Activated T-cell treated with anti-CD3 and anti-CD28 coated beads, Interleukin-2, amount 50 U/mL, for 72 hours (primary cell): ENCODE results near the gene RIIAD1. TPM values are rescaled to one million over a fixed set of nuclear protein-coding genes. Genes with fewer than 3 reads are reported as not detected.
"Not testable (repeated sequence)": the region's sequence is repeated elsewhere in the genome, so short reads cannot be mapped to it uniquely, and the experiment has no call there.

Source experiments
- ATAC-seq, 2 donors: fragments of 150-1000 bp; cut with Tn5 transposase; replicated peaks in 1 of 2; 2 replicates each; pipeline ENCODE4 v1.10.0; 2021; ENCODE audit warnings: moderate library complexity in 2 of 2, mild to moderate bottlenecking in 1 of 2
- DNase-seq, 2 donors: peaks; one replicate each; pipeline ENCODE4 v3.0.0; 2021 to 2022; ENCODE audit warnings: mixed read lengths in 1 of 2
- H3K27ac Mint-ChIP-seq: one replicate; pipeline ENCODE4 v1.8.0; 2022; ENCODE audit warnings: mild to moderate bottlenecking, moderate library complexity, mixed read lengths
- H3K27me3 Mint-ChIP-seq: one replicate; pipeline ENCODE4 v1.8.0; 2022; ENCODE audit warnings: low read depth, mixed read lengths
- H3K36me3 Mint-ChIP-seq, 2 donors: one replicate each; pipeline ENCODE4 v1.8.0; 2022; ENCODE audit warnings: mixed read lengths in 2 of 2, mild to moderate bottlenecking in 1 of 2; ENCODE audit not compliant: insufficient read depth in 2 of 2
- H3K4me1 Mint-ChIP-seq: one replicate; pipeline ENCODE4 v1.8.0; 2022; ENCODE audit warnings: low read depth, mixed read lengths
- H3K4me3 Mint-ChIP-seq, 2 donors: one replicate each; pipeline ENCODE4 v1.8.0; 2022; ENCODE audit warnings: mild to moderate bottlenecking in 2 of 2, mixed read lengths in 2 of 2, moderate library complexity in 2 of 2
- H3K9me3 Mint-ChIP-seq, 2 donors: one replicate each; pipeline ENCODE4 v1.8.0; 2022; ENCODE audit warnings: mixed read lengths in 2 of 2
- total RNA-seq, 2 donors: library from RNA; stranded (reverse); gene quantifications; one replicate each; pipeline ENCODE4 v1.2.3, GENCODE V29; 2022

Gene RIIAD1, protein sequence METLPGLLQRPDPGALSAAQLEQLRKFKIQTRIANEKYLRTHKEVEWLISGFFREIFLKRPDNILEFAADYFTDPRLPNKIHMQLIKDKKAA
- not detected for total RNA-seq

DNA sequence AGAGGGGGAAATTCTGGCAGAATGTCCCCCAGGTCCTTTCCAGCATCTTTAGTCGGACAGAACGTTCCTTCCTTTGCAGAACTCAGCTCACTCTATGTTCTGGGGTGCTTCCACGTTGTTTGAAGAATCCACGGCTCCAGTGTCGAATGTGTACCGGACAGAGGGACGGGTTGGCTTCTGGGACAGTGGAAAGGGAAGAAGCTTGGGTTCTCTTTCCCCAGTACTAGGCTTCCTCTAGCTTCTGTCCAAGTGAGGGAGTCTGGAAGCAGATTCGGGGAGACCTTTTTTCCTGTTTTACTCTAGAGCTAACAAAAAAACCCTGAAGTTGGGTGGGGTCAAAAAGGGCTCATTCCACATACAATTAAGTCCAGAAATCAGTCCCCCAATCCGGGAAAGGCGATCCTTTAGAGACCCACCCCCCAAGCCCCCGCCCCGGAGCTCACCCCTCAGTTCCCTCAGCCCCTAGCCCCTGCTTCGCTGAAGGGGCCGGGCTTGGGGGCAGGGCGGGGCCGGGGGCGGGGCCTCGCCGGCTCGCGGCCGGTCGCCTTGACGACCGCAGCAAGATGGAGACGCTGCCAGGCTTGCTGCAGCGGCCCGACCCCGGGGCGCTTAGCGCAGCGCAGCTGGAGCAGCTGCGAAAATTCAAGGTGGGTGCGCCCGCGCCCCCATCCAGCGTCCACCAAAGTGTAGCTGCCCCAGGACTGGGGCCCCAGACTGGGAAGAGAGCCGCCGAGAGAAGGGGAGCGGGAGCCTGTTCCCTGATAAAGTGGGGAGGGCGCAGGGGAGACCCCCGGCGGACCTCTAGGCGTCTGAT lies at the start of gene RIIAD1:
Gene RIIAD1 (plus strand): TSS at position 549 of the 814 bp plus-strand sequence. CDS start 15 bp downstream, at position 564.
- DNase-seq (peak; percentile 41 to 46), ATAC-seq (peak; percentile 90 to 92)
- H3K4me1 Mint-ChIP-seq, result peaks cover 26% of the 10 kb centered on the region
- no peaks in the 10 kb centered on the region for H3K9me3 Mint-ChIP-seq
- peak within 1 kb of the TSS; percentile 89 to 91 for H3K4me3 Mint-ChIP-seq
- H3K27ac Mint-ChIP-seq, result no peak within 1 kb of the TSS
- H3K36me3 Mint-ChIP-seq, result no peaks in the 10 kb centered on the region
- peaks cover 67% of the 10 kb centered on the region for H3K27me3 Mint-ChIP-seq

GRCh38 chr1:151673407-151673806 lies 47.9 kb upstream of the RIIAD1 start:
- no peak overlapping the region for H3K27ac Mint-ChIP-seq
- no peak for DNase-seq
- H3K9me3 Mint-ChIP-seq, result no peaks in the 10 kb centered on the region
- H3K36me3 Mint-ChIP-seq, result peaks cover 8 to 26% of the 10 kb centered on the region in 2 donors
- no peaks in the 10 kb centered on the region for H3K27me3 Mint-ChIP-seq
- H3K4me1 Mint-ChIP-seq, result no peaks in the 10 kb centered on the region
- no peak overlapping the region for H3K4me3 Mint-ChIP-seq
- ATAC-seq, result no peak

GRCh38 chr1:151680391-151680790 lies 40.9 kb upstream of the RIIAD1 start:
- ATAC-seq (no peak), DNase-seq (no peak)
- no peaks in the 10 kb centered on the region for H3K9me3 Mint-ChIP-seq
- H3K4me3 Mint-ChIP-seq, result no peak overlapping the region
- no peaks in the 10 kb centered on the region for H3K27me3 Mint-ChIP-seq
- H3K27ac Mint-ChIP-seq, result no peak overlapping the region
- H3K4me1 Mint-ChIP-seq, result no peaks in the 10 kb centered on the region
- H3K36me3 Mint-ChIP-seq, result peaks cover 0 to 5% of the 10 kb centered on the region in 2 donors

DNA sequence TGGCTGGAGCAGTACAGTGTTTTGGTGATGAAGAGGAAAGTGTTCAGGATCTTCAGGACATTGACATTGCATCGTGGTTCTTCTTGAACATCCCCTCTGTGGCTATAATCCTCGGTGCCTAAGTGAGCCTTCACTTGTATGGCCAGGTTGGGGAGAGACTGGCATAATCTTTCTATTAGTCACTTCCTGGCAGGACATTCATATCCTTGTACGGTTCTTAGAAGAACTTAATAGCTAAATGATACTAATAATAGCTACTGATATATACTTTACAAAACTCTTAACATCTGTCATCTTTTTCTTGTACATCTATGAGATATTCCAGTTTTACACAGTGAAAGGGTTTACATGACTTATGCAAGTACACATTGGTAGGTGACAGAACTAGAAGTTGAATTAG lies 40.5 kb upstream of the RIIAD1 start:
- ATAC-seq, result no peak
- no peak overlapping the region for H3K4me3 Mint-ChIP-seq
- H3K27ac Mint-ChIP-seq, result no peak overlapping the region
- H3K36me3 Mint-ChIP-seq, result peaks cover 0 to 6% of the 10 kb centered on the region in 2 donors
- no peaks in the 10 kb centered on the region for H3K27me3 Mint-ChIP-seq
- no peaks in the 10 kb centered on the region for H3K9me3 Mint-ChIP-seq
- no peak for DNase-seq
- H3K4me1 Mint-ChIP-seq, result no peaks in the 10 kb centered on the region

DNA sequence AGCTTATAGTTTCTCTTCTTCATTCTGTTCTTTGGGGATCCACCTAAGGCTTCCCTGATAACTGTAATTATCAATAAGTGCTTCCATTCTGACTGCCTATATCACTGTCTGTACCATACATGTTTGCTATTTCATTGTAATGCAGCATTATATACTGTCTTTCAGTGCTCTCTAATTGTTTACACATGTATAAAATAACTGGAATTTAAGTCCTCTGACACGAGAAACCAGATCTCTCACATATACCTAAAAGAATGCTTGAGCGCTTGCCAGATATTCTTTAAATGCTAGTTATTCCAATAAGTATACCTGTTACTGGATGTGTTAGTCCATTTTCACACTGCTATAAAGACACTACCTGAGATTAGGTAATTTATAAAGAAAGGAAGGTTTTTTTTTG lies 39.4 kb upstream of the RIIAD1 start:
- ATAC-seq (no peak), DNase-seq (no peak)
- Mint-ChIP-seq H3K9me3 (no peaks in the 10 kb centered on the region), H3K27me3 (no peaks in the 10 kb centered on the region), H3K27ac (no peak overlapping the region), H3K36me3 (peaks cover 0 to 7% of the 10 kb centered on the region in 2 donors), H3K4me1 (no peaks in the 10 kb centered on the region), H3K4me3 (no peak overlapping the region)

DNA sequence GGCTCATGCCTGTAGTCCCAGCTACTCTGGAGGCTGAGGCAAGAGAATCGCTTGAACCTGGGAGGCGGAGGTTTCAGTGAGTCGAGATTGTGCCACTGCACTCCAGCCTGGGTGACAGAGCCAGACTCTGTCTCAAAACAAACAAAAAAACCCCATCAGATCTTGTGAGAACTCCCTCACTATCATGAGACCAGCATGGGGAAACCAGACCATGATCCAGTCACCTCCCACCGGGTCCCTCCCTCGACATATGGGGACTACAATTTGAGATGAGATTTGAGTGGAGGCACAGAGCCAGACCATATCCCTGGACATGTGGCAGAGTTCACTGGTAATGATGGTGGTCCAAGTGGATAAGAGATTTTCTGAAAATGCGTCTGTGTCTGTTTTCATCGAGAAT lies 38.4 kb upstream of the RIIAD1 start:
- not testable (repeated sequence) for H3K4me3 Mint-ChIP-seq, DNase-seq, H3K27ac Mint-ChIP-seq

DNA sequence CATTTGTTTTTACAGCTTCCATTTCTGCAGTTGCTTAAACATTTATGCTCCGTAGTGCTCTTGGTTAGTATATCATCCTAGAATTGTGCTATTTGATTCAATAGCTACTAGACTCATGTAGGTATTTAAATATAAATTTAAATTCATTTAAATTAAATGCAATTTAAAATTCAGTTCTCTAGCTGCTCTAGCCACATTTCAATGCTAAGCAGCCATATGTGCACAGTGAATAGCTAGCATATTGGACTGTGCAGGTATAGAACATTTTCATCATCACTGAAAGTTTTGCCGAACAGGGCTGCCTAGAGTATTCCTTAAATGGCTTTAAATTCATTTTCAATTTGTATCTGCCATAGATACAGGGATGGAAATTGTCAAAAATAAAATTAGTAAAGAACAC lies 37.2 kb upstream of the RIIAD1 start:
- Mint-ChIP-seq H3K27me3 (no peaks in the 10 kb centered on the region), H3K4me3 (no peak overlapping the region), H3K36me3 (peaks cover 0 to 4% of the 10 kb centered on the region in 2 donors), H3K9me3 (no peaks in the 10 kb centered on the region), H3K27ac (no peak overlapping the region), H3K4me1 (no peaks in the 10 kb centered on the region)
- ATAC-seq (no peak), DNase-seq (no peak)

More for the DNA sequence above, 38.4 kb upstream of the RIIAD1 start:
- H3K27me3 Mint-ChIP-seq, H3K4me1 Mint-ChIP-seq, H3K9me3 Mint-ChIP-seq, H3K36me3 Mint-ChIP-seq, ATAC-seq: not testable (repeated sequence)

DNA sequence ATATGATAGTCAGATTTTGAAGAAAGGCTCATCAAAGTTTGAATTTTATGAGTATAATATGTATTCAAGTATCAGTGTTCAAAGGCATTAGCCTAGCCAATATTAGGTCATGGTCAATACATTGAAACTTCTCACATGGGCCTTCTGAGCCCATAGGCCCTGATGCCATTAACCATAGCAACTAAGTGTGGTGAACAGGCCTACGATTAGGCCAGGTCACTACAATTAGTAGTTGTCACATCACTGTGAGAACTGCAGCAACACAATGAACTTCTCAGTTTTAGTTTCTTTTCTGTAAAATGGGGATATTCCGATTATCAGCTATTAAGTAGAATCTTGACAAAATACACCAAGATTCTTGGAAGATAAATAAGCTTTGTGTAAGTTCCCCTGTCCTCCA lies 34.8 kb upstream of the RIIAD1 start:
- Mint-ChIP-seq H3K27ac (no peak overlapping the region), H3K36me3 (peaks cover 2 to 4% of the 10 kb centered on the region in 2 donors)

GRCh38 chr1:151689494-151689893 lies 31.8 kb upstream of the RIIAD1 start:
- H3K27ac Mint-ChIP-seq, result no peak overlapping the region

More for the DNA sequence above, 34.8 kb upstream of the RIIAD1 start:
- DNase-seq, result no peak
- Mint-ChIP-seq H3K9me3 (no peaks in the 10 kb centered on the region), H3K4me1 (no peaks in the 10 kb centered on the region), H3K27me3 (no peaks in the 10 kb centered on the region), H3K4me3 (no peak overlapping the region)
- no peak for ATAC-seq

GRCh38 chr1:151692226-151692625 lies 29.1 kb upstream of the RIIAD1 start:
- peaks cover 2 to 13% of the 10 kb centered on the region in 2 donors for H3K36me3 Mint-ChIP-seq
- no peaks in the 10 kb centered on the region for H3K9me3 Mint-ChIP-seq
- no peak for ATAC-seq
- no peaks in the 10 kb centered on the region for H3K27me3 Mint-ChIP-seq
- DNase-seq, result no peak
- H3K4me1 Mint-ChIP-seq, result no peaks in the 10 kb centered on the region
- no peak overlapping the region for H3K27ac Mint-ChIP-seq
- H3K4me3 Mint-ChIP-seq, result no peak overlapping the region

More at GRCh38 chr1:151689494-151689893, 31.8 kb upstream of the RIIAD1 start:
- Mint-ChIP-seq H3K4me1 (no peaks in the 10 kb centered on the region), H3K4me3 (no peak overlapping the region), H3K36me3 (peaks cover 2 to 11% of the 10 kb centered on the region in 2 donors), H3K27me3 (no peaks in the 10 kb centered on the region), H3K9me3 (no peaks in the 10 kb centered on the region)
- no peak for ATAC-seq
- no peak for DNase-seq

DNA sequence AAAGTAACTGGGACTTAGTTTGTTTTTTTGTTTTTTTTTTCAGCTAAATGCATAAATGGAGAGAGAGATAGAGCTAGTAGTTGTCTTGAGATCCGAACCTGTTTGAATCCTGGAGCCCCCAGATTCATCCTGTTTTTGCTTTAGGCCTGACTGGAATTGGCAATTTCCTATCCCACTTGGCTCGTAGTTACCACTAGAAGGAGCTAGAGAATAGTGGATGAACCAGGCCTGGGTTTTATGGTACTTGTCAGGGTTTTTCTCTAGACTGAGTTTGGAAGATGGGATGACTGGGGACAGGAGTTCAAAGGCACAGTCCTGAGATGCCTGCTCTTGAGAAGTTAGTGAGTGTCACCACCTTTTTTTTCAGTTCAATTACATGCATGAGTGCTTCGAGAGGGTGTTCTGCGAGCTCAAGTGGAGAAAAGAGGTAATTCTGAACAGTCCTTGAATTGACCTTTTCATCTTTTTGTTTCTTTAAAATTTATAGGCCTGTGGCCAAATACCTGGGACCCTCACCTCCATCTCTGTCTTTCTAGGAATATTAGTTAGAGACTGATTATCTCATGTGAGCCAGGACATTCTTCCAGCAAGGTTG lies 28.2 kb upstream of the RIIAD1 start:
- no peak for ATAC-seq
- H3K36me3 Mint-ChIP-seq, result peaks cover 2 to 13% of the 10 kb centered on the region in 2 donors
- no peak overlapping the region for H3K4me3 Mint-ChIP-seq
- no peak for DNase-seq
- H3K4me1 Mint-ChIP-seq, result no peaks in the 10 kb centered on the region
- no peaks in the 10 kb centered on the region for H3K27me3 Mint-ChIP-seq
- H3K27ac Mint-ChIP-seq, result no peak overlapping the region
- no peaks in the 10 kb centered on the region for H3K9me3 Mint-ChIP-seq

DNA sequence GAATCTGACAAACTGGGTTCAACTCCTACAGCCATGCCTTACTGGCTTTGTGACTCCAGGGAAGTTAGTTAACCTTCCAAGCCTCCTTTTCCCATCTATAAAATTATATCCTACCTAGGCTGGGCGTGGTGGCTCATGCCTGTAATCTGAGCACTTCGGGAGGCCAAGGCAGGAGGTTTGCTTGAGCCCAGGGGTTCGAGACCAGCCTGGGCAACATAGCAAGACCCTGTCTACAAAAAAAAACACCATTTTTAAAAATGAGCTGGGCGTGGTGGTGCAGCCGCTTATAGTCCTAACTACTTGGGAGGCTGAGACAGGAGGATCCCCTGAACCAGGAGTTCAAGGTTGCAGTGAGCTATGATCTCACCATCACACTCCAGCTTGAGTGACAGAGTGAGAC lies 19.8 kb upstream of the RIIAD1 start:
- Mint-ChIP-seq H3K4me1 (no peaks in the 10 kb centered on the region), H3K27ac (no peak overlapping the region), H3K4me3 (no peak overlapping the region), H3K36me3 (peaks cover 1 to 4% of the 10 kb centered on the region in 2 donors), H3K9me3 (no peaks in the 10 kb centered on the region), H3K27me3 (no peaks in the 10 kb centered on the region)
- no peak for ATAC-seq
- DNase-seq, result no peak

DNA sequence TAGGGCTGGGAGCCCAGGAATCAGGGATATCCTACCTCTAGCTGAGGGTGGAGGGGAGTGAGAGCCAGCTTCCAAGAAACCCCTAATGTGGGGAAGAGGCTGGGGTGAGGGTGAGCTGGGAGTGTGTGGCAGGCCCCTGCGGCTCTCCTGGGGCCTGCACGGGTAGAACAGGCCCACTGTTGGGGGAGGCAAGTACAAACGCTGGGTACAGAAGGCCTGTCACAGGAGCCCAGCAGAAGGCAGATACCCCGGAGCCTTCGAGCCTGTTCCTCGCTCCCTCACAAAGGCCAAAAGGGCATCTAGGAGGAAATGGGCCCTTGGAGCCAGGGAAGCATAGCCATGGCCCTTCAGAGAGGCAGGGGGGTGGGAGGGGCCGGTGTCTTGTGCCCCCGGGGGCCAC lies 18.4 kb upstream of the RIIAD1 start:
- Mint-ChIP-seq H3K36me3 (peaks cover 0 to 1% of the 10 kb centered on the region in 2 donors), H3K4me3 (no peak overlapping the region), H3K27ac (no peak overlapping the region), H3K27me3 (no peaks in the 10 kb centered on the region), H3K4me1 (no peaks in the 10 kb centered on the region), H3K9me3 (no peaks in the 10 kb centered on the region)
- ATAC-seq (no peak), DNase-seq (no peak)
